SKM-1 (cell line): Measurements from ENCODE around the gene MDH2.
"Not testable (repeated sequence)": the region's sequence is repeated elsewhere in the genome, so short reads cannot be mapped to it uniquely, and the experiment has no call there.

Experiments used
- DNase-seq: peaks from one replicate; lab custom pipeline; 2025; ENCODE audit not compliant: unreplicated experiment; lab: John Stamatoyannopoulos, UW

Gene MDH2

GRCh38 chr7:76108540-76109233, 60.8 kb downstream of the MDH2 start:
- no peak for DNase-seq

DNA sequence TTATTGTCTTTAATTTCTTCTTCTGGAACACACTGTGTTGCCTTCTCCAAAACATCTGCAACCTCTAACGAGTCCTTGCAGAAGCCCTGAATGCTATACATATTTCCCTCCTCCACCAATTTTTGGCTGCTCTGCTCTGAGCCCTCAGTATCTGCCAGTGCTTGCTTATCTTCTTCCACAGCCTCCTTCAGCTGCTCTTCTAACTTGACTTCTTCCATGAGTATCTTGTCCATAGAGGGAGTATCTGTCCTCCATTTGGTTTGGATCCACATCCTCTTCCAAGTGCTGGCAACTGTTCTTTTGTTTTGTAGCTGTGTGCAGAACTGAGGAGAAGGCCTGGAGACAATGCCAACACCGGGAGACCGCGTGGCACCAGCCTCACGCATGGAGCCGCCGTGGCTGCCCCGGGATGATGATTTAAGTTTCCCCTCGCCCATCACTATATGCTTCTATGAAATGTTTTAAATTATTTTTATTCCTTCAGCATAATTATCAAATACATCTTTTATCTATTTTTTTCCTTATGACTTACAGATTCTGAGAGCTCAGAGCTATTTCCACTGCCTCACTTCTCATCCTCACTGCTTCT, 65.2 kb downstream of the MDH2 start:
- DNase-seq: not testable (repeated sequence)

GRCh38 chr7:76114742-76115141, 66.8 kb downstream of the MDH2 start:
- DNase-seq: not testable (repeated sequence)
